Measurements from ENCODE around the gene LBHD2. TPM values are rescaled to one million over a fixed set of nuclear protein-coding genes. Genes with fewer than 3 reads are reported as not detected.
"Not testable (repeated sequence)": the region's sequence is repeated elsewhere in the genome, so short reads cannot be mapped to it uniquely, and the experiment has no call there.

LBHD2 gene
- not detected for total RNA-seq
- not detected for polyA plus RNA-seq
- long read RNA-seq, donor 1: 0 reads
- long read RNA-seq, donor 2: 0 reads
- long read RNA-seq, donor 3: 0 reads
- long read RNA-seq, donor 4: 0 reads
- long read RNA-seq, donor 5: 0 reads
- long read RNA-seq, donor 6: 0 reads
- long read RNA-seq, donor 7: 0 reads
- long read RNA-seq, donor 8: 0 reads
- long read RNA-seq, donor 9: 0 reads
- long read RNA-seq, donor 10: 0 reads

GRCh38 chr14:103084021-103084919 lies at the start of gene LBHD2:
Gene LBHD2 (plus strand): TSS chr14:103084210. CDS start chr14:103086013, 1,803 bp downstream.
- 9 to 24% (median 21%) methylated on average over 44 to 61 of the region's 61 CpGs for WGBS, 5 donors
- peak within 1 kb of the TSS; percentile 19 to 36 (median 23) for H3K4me3 ChIP-seq
- H3K27me3 ChIP-seq: peaks cover 3 to 76% (median 21%) of the 10 kb centered on the region in 3 donors
- H3K27ac ChIP-seq: no peak within 1 kb of the TSS
- H3K9me3 ChIP-seq: no peaks in the 10 kb centered on the region
- no peak for TF ChIP-seq EP300 (IDR thresholded peaks at IDR 0.05)
- TF ChIP-seq CTCF (IDR thresholded peaks at IDR 0.05): no peak
- no peak for TF ChIP-seq POLR2A (IDR thresholded peaks at IDR 0.05)
- TF ChIP-seq POLR2AphosphoS5 (IDR thresholded peaks at IDR 0.05): no peak
- intact Hi-C loops (cut with DNase I; ENCODE audit: low total_unique reads): no loop called here
- no peaks in the 10 kb centered on the region for H3K36me3 ChIP-seq
- H3K4me1 ChIP-seq: peaks cover 7 to 9% (median 8%) of the 10 kb centered on the region in 4 donors
- peak in 1 of 2 donors; percentile 58 for DNase-seq

- DNase-seq: no peak
- intact Hi-C loops (cut with DNase I; ENCODE audit: low total_unique reads): no loop called here
- TF ChIP-seq CTCF (IDR thresholded peaks at IDR 0.05) (no peak), POLR2AphosphoS5 (IDR thresholded peaks at IDR 0.05) (no peak), EP300 (IDR thresholded peaks at IDR 0.05) (no peak), POLR2A (IDR thresholded peaks at IDR 0.05) (no peak)
- Histone ChIP-seq H3K4me3 (no peak overlapping the region), H3K27ac (no peak overlapping the region), H3K4me1 (peaks cover 13 to 31% (median 22%) of the 10 kb centered on the region in 4 donors), H3K36me3 (peaks cover 0 to 22% (median 18%) of the 10 kb centered on the region in 4 donors), H3K27me3 (no peaks in the 10 kb centered on the region), H3K9me3 (no peaks in the 10 kb centered on the region)
- WGBS, 5 donors: 92 to 98% (median 97%) methylated on average over 10 to 20 of the region's 20 CpGs
Observed at GRCh38 chr14:103041464-103041863, 42.5 kb upstream of the LBHD2 start.

GRCh38 chr14:103043257-103044015 lies 40.6 kb upstream of the LBHD2 start:
- intact Hi-C loops (cut with DNase I; ENCODE audit: low total_unique reads): no loop called here
- no peaks in the 10 kb centered on the region for H3K27me3 ChIP-seq
- H3K27ac ChIP-seq: no peak overlapping the region
- DNase-seq: no peak
- TF ChIP-seq EP300 (IDR thresholded peaks at IDR 0.05) (no peak), POLR2AphosphoS5 (IDR thresholded peaks at IDR 0.05) (no peak), POLR2A (IDR thresholded peaks at IDR 0.05) (no peak), CTCF (IDR thresholded peaks at IDR 0.05) (no peak)
- peaks cover 17 to 46% (median 28%) of the 10 kb centered on the region in 4 donors for H3K4me1 ChIP-seq
- H3K36me3 ChIP-seq: peaks cover 0 to 28% (median 18%) of the 10 kb centered on the region in 4 donors
- no peaks in the 10 kb centered on the region for H3K9me3 ChIP-seq
- WGBS, 5 donors: 83 to 88% (median 88%) methylated on average over 8 of the region's 8 CpGs
- no peak overlapping the region for H3K4me3 ChIP-seq

- peak in 1 of 2 donors; percentile 58 for DNase-seq
- TF ChIP-seq EP300 (IDR thresholded peaks at IDR 0.05) (no peak), POLR2AphosphoS5 (IDR thresholded peaks at IDR 0.05) (no peak), POLR2A (IDR thresholded peaks at IDR 0.05) (no peak), CTCF (IDR thresholded peaks at IDR 0.05) (no peak)
- peaks cover 17 to 57% (median 37%) of the 10 kb centered on the region in 4 donors for H3K4me1 ChIP-seq
- intact Hi-C loops (cut with DNase I; ENCODE audit: low total_unique reads): no loop called here
- no peaks in the 10 kb centered on the region for H3K27me3 ChIP-seq
- H3K9me3 ChIP-seq: no peaks in the 10 kb centered on the region
- no peak overlapping the region for H3K4me3 ChIP-seq
- H3K36me3 ChIP-seq: peaks cover 0 to 28% (median 18%) of the 10 kb centered on the region in 4 donors
- peak overlapping the region in 1 of 5 donors; percentile 18 for H3K27ac ChIP-seq
- WGBS, 5 donors: 13 to 31% (median 23%) methylated on average over 15 of the region's 15 CpGs
Observed at GRCh38 chr14:103045371-103045869, 38.6 kb upstream of the LBHD2 start.

- Histone ChIP-seq H3K4me1 (peaks cover 19 to 78% (median 49%) of the 10 kb centered on the region in 4 donors), H3K36me3 (peaks cover 0 to 12% (median 5%) of the 10 kb centered on the region in 4 donors)
- DNase-seq; H3K4me3 ChIP-seq; H3K27ac ChIP-seq; H3K27me3 ChIP-seq; intact Hi-C loops (cut with DNase I; ENCODE audit: low total_unique reads); H3K9me3 ChIP-seq: not testable (repeated sequence)
- WGBS, 5 donors: 88 to 97% (median 96%) methylated on average over 8 of the region's 8 CpGs
Observed at GRCh38 chr14:103047453-103047852, 36.6 kb upstream of the LBHD2 start.
